WI38 (cell line): ENCODE data around the gene AIFM3.
"Not testable (repeated sequence)": the region's sequence is repeated elsewhere in the genome, so short reads cannot be mapped to it uniquely, and the experiment has no call there.

Experiments
- H3K4me3 ChIP-seq: 2 replicates; pipeline ENCODE4 v1.5.1; 2011; ENCODE audit warnings: low read depth, mild to moderate bottlenecking, control low read depth, low read length
- TF ChIP-seq, protein P1 (sequence below): IDR thresholded peaks from 2 replicates; pipeline ENCODE4 v1.5.1; 2012; ENCODE audit warnings: low read depth, mild to moderate bottlenecking, control low read depth, low read length

Gene AIFM3

DNA sequence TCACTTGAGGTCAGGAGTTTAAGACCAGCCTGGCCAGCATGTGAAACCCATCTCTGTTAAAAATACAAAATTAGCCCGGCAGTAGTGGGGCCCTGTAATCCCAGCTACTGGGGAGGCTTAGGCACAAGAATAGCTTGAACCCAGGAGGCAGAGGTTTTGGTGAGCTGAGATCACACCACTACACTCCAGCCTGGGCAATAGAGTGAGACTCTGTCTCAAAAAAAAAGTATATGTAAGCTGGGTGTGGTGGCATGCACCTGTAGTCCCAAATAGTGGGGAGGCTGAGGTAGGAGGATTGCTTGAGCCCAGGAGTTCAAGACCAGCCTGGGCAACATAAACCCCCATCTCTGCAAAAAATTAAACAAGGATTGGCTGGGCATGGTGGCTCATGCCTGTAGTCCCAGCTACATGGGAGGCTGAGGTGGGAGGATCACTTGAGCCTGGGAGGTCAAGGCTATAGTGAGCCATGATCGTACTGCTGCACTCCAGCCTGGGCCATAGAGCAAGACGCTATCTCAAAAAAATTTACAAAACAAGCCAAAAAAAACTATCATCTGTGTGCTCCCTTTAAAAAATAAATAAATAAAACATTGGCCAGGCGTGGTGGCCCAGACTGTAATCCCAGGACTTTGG lies 39.0 kb upstream of the AIFM3 start:
- H3K4me3 ChIP-seq, result no peak overlapping the region
- TF ChIP-seq, protein P1, sequence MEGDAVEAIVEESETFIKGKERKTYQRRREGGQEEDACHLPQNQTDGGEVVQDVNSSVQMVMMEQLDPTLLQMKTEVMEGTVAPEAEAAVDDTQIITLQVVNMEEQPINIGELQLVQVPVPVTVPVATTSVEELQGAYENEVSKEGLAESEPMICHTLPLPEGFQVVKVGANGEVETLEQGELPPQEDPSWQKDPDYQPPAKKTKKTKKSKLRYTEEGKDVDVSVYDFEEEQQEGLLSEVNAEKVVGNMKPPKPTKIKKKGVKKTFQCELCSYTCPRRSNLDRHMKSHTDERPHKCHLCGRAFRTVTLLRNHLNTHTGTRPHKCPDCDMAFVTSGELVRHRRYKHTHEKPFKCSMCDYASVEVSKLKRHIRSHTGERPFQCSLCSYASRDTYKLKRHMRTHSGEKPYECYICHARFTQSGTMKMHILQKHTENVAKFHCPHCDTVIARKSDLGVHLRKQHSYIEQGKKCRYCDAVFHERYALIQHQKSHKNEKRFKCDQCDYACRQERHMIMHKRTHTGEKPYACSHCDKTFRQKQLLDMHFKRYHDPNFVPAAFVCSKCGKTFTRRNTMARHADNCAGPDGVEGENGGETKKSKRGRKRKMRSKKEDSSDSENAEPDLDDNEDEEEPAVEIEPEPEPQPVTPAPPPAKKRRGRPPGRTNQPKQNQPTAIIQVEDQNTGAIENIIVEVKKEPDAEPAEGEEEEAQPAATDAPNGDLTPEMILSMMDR, result no peak

DNA sequence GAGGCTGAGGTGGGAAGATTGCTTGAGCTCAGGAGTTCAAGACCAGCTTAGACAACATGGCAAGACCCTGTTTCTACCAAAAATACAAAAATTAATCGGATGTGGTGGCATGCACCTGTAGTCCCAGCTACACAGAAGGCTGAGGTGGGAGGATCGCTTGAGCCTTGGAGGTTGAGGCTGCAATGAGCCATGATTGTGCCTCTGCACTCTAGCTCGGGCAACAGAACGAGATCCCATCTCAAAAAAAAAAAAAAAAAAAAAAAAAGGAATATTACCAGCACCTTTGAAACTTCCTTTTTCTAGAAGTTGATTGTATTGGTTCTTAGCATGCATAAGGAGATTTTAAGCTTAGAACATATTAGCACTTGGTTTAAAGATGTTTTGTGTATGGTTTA lies 38.5 kb upstream of the AIFM3 start:
- H3K4me3 ChIP-seq, result no peak overlapping the region
- TF ChIP-seq, protein P1, result no peak

DNA sequence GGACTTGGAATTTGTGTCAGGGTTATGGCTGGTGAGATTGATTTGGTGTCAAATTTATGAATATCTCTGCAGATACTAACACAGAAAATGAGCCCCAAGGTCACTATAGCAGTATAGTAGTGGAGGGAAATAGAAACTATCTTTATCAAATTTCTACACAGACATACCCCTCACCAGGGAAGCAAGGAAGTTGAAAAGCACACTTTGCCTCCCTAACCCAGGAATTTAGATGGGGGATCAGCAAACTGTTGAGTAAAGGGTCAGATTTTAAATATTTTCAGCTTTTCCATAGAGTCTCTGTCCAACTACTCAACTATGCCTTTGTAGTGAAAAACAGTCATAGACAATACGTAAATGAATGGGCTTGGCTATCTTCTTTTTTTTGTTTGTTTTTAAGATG lies 37.1 kb upstream of the AIFM3 start:
- TF ChIP-seq, protein P1, result no peak
- H3K4me3 ChIP-seq, result no peak overlapping the region

DNA sequence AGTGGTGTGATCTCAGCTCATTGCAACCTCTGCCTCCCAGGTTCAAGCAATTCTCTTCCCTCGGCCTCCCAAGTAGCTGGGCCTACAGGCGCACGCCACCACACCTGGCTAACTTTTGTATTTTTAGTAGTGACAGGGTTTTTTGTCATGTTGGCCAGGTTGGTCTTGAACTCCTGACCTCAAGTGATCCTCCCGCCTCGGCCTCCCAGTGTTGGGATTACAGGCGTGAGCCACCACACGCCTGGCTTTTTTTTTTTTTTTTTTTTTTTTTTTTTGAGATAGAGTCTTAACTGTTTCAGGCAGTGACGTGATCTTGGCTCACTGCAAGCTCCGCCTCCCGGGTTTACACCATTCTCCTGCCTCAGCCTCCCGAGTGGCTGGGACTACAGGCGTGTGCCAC lies 36.6 kb upstream of the AIFM3 start:
- H3K4me3 ChIP-seq, result not testable (repeated sequence)

DNA sequence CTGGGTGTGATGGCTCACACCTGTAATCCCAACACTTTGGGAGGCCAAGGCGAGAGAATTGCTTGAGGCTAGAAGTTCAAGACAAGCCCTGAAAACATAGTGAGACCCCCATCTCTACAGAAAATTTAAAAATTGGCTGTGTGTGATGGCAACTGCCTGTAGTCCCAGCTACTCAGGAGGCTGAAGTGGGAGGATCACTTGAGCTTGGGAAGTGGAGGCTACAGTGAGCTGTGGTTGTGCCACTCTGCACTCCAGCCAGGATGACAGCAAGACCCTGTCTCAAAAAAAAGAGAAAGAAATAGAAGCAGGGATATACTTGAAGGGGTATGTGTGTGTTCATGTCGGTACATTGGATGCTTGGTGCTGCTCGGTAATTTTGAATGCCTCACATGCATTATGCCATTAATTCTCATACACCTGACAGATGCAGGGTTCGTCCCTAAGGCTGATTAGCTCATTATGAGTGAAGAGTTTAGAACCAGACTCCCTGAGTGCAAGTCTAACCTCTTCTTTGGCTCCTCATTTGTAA lies 35.9 kb upstream of the AIFM3 start:
- no peak overlapping the region for H3K4me3 ChIP-seq
- TF ChIP-seq, protein P1, result no peak

DNA sequence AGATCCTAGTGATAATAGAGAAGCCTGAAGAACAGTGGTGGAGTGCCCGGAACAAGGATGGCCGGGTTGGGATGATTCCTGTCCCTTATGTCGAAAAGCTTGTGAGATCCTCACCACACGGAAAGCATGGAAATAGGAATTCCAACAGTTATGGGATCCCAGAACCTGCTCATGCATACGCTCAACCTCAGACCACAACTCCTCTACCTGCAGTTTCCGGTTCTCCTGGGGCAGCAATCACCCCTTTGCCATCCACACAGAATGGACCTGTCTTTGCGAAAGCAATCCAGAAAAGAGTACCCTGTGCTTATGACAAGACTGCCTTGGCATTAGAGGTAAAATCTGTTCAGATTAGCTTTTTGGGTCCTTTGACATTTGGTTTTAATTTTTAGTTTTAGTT lies 33.1 kb upstream of the AIFM3 start:
- H3K4me3 ChIP-seq, result no peak overlapping the region
- TF ChIP-seq, protein P1, result no peak

DNA sequence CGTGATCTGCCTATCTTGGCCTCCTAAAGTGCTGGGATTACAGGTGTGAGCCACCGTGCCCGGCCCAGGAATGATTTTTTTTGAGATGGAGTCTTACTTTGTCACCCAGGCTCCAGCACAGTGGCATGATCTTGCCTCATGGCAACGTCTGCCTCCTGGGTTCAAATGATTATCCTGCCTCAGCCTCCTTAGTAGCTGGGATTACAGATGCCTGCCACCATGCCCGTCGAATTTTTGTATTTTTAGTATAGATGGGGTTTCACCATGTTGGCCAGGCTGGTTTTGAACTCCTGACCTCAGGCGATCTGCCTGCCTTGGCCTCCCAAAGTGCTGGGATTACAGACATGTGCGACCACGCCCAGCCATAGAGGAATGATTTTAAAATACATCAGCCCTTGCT lies 32.0 kb upstream of the AIFM3 start:
- H3K4me3 ChIP-seq, result not testable (repeated sequence)

DNA sequence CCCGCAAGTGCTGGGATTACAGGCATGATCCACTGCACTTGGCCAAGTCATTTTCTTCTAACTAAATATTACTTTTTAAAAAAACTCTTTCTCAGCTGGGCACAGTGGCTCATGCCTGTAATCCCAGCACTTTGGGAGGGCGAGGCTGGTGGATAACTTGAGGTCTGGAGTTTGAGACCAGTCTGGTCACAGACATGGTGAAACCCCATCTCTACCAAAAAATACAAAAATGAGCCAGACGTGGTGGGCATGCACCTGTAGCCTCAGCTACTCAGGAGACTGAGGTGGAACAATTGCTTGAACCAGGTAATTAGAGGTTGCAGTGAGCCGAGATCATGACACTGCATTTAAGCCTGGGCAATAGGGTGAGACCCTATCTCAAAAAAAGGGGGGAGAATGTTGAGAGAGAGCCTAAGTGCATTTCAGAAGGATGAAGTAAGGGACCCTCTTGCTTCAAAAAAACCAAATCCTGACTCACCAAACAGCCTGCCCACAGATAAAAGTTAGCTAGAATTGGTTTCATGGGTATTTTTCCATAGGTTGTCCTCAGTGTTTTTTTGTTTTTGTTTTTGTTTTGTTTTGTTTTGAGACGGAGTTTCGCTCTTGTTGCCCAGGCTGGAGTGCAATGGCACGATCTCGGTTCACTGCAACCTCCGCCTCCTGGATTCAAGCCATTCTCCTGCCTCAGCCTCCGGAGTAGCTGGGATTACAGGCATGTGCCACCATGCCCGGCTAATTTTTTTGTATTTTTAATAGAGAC lies 31.1 kb upstream of the AIFM3 start:
- H3K4me3 ChIP-seq, result not testable (repeated sequence)
